K562 (cell line): Measurements from ENCODE around the gene XRCC5. TPM values are rescaled to one million over a fixed set of nuclear protein-coding genes. Genes with fewer than 3 reads are reported as not detected.

Source experiments
- AFF4 ChIP-seq: sonication (generic); formaldehyde crosslinking; IDR thresholded peaks from 2 replicates; pipeline ENCODE4 v1.8.0; 2023; ENCODE audit warnings: mild to moderate bottlenecking, missing genetic modification reagents
- ATF7 ChIP-seq: fragments of 450-650 bp; IDR thresholded peaks from 2 replicates; pipeline ENCODE4 v1.7.1; 2014; ENCODE audit warnings: mild to moderate bottlenecking, moderate library complexity
- C11orf30 ChIP-seq: fragments of 450-650 bp; IDR thresholded peaks from 2 replicates; pipeline ENCODE4 v1.6.1; 2016; ENCODE audit warnings: low read depth, mild to moderate bottlenecking
- CBX8 ChIP-seq: fragments of 200-600 bp; sonication (generic); IDR thresholded peaks from 2 replicates; pipeline ENCODE4 v1.6.1; 2012; ENCODE audit warnings: borderline replicate concordance, mixed run types, low read depth, mild to moderate bottlenecking, moderate library complexity, mixed read lengths, low read length, control low read depth, inconsistent platforms; ENCODE audit not compliant: poor library complexity, severe bottlenecking; ENCODE audit errors: extremely low read depth
- MEF2A ChIP-seq: IDR thresholded peaks from 2 replicates; pipeline ENCODE4 v1.6.1; 2011; ENCODE audit warnings: low read depth, mild to moderate bottlenecking, low read length, moderate library complexity; ENCODE audit not compliant: control insufficient read depth
- RCOR1 ChIP-seq, 2 experiments: IDR thresholded peaks; 2 replicates each; pipeline ENCODE4 v1.6.1; 2012; ENCODE audit warnings: low read depth in 2 of 2, low read length in 2 of 2, borderline replicate concordance in 1 of 2, improper control_type of control experiment in 1 of 2
- TFE3 ChIP-seq: fragments of 450-650 bp; formaldehyde crosslinking; IDR thresholded peaks from 2 replicates; pipeline ENCODE4 v1.4.0; 2020; ENCODE audit warnings: mild to moderate bottlenecking, mixed read lengths
- YBX1 ChIP-seq: fragments of 450-650 bp; IDR thresholded peaks from 2 replicates; pipeline ENCODE4 v1.7.1; 2016; ENCODE audit warnings: mild to moderate bottlenecking
- ZNF609 ChIP-seq: sonication (generic); formaldehyde crosslinking; IDR thresholded peaks from 2 replicates; pipeline ENCODE4 v1.8.1; 2023; ENCODE audit warnings: missing genetic modification reagents, mild to moderate bottlenecking, borderline replicate concordance
- ZSCAN32 ChIP-seq: fragments of 450-650 bp; formaldehyde crosslinking; IDR thresholded peaks from 2 replicates; pipeline ENCODE4 v1.4.0; 2020; ENCODE audit warnings: mild to moderate bottlenecking, moderate library complexity
- polyA plus RNA-seq, 8 experiments: library from polyadenylated mRNA; depleted of rRNA in 4 of 8; stranded (reverse) in 5 of 8; unstranded in 3 of 8; fragments of >200 nt; fragmentation: Nextera tagmentation in 2 of 8; fragmentation: Illumina TruSeq in 1 of 8; extraction: Ambion mirVana in 2 of 8; extraction: Trizol in 1 of 8; gene quantifications; 2 replicates each; pipeline versions ENCODE4 v1.2.1 to v1.2.3, GENCODE V29; 2011 to 2014; ENCODE audit warnings: inconsistent platforms in 1 of 8, missing spikeins in 1 of 8
- total RNA-seq, 7 experiments: library from RNA; depleted of rRNA in 6 of 7; stranded (reverse); fragments of >200 nt in 6 of 7; fragmentation: Illumina TruSeq in 2 of 7; extraction: Trizol in 2 of 7; gene quantifications; 2 replicates each; pipeline versions ENCODE4 v1.2.1 to v1.2.3, GENCODE V29; 2011 to 2021; ENCODE audit warnings: low replicate concordance in 1 of 7

XRCC5 gene
- total and polyA plus RNA-seq, 9 of the 15 experiments (the other 6 are each of a cell fraction or from before 2014, with no cell fraction given): 168 to 551 (median 297) TPM

- TF ChIP-seq ZNF609 (CRISPR knock-in tag): no peak
- no peak for TF ChIP-seq MEF2A
- TF ChIP-seq C11orf30: no peak; the same call in 1 of the 2 replicates
- no peak for TF ChIP-seq CBX8
- TF ChIP-seq ATF7: peak; percentile 67; the same call in 1 of the 2 replicates
- TF ChIP-seq YBX1: no peak
- TF ChIP-seq ZSCAN32 (CRISPR knock-in tag): no peak
- TF ChIP-seq TFE3 (CRISPR knock-in tag): no peak
- TF ChIP-seq AFF4 (CRISPR knock-in tag): peak; percentile 84; the same call in 1 of the 2 replicates
- no peak for TF ChIP-seq RCOR1 (IDR thresholded peaks at IDR 0.05; ENCODE audit: borderline replicate concordance in 1 of 2, low read depth in 2 of 2, low read length in 2 of 2)
Measured at GRCh38 chr2:216108967-216109921, at the start of gene XRCC5 (continued).
